ENCODE data around the gene CD46. TPM values are rescaled to one million over a fixed set of nuclear protein-coding genes. Genes with fewer than 3 reads are reported as not detected.
"Not testable (repeated sequence)": the region's sequence is repeated elsewhere in the genome, so short reads cannot be mapped to it uniquely, and the experiment has no call there.

Gene CD46
- total RNA-seq, 1 donor from 2014 or later: 64.5 TPM

GRCh38 chr1:207766569-207766968 is 14.7 kb downstream of the CD46 start:
- H3K36me3 ChIP-seq: peaks cover 33 to 52% of the 10 kb centered on the region in 2 donors
- intact Hi-C loops (cut with DNase I): no loop called here
- H3K4me1 ChIP-seq: no peaks in the 10 kb centered on the region
- no peak overlapping the region for H3K27ac ChIP-seq
- no peak overlapping the region for H3K4me3 ChIP-seq
- H3K27me3 ChIP-seq: no peaks in the 10 kb centered on the region
- H3K9me3 ChIP-seq: peaks cover 0 to 5% of the 10 kb centered on the region in 2 donors
- no peak for DNase-seq (ENCODE audit: low spot score in 2 of 2)
- TF ChIP-seq CTCF (IDR thresholded peaks at IDR 0.05): no peak

GRCh38 chr1:207770514-207770913 is 18.7 kb downstream of the CD46 start:
- Histone ChIP-seq H3K36me3 (peaks cover 7 to 44% of the 10 kb centered on the region in 2 donors), H3K9me3 (peaks cover 0 to 10% of the 10 kb centered on the region in 2 donors)
- H3K4me3 ChIP-seq; intact Hi-C loops (cut with DNase I); H3K27ac ChIP-seq; DNase-seq (ENCODE audit: low spot score in 2 of 2); H3K4me1 ChIP-seq; H3K27me3 ChIP-seq: not testable (repeated sequence)

GRCh38 chr1:207776045-207776444 is 24.2 kb downstream of the CD46 start:
- H3K36me3 ChIP-seq: peaks cover 5 to 48% of the 10 kb centered on the region in 2 donors

GRCh38 chr1:207777412-207777811 is 25.6 kb downstream of the CD46 start:
- intact Hi-C loops (cut with DNase I); H3K27ac ChIP-seq; H3K9me3 ChIP-seq; H3K27me3 ChIP-seq; H3K4me1 ChIP-seq; DNase-seq (ENCODE audit: low spot score in 2 of 2); H3K4me3 ChIP-seq: not testable (repeated sequence)
- peaks cover 5 to 40% of the 10 kb centered on the region in 2 donors for H3K36me3 ChIP-seq

More at GRCh38 chr1:207776045-207776444, 24.2 kb downstream of the CD46 start:
- H3K4me1 ChIP-seq; H3K27me3 ChIP-seq; H3K27ac ChIP-seq; H3K4me3 ChIP-seq; intact Hi-C loops (cut with DNase I); DNase-seq (ENCODE audit: low spot score in 2 of 2); H3K9me3 ChIP-seq: not testable (repeated sequence)

GRCh38 chr1:207779008-207779407 is 27.2 kb downstream of the CD46 start:
- DNase-seq (ENCODE audit: low spot score in 2 of 2): no peak
- Histone ChIP-seq H3K27ac (no peak overlapping the region), H3K27me3 (no peaks in the 10 kb centered on the region), H3K4me3 (no peak overlapping the region), H3K36me3 (peaks cover 5 to 45% of the 10 kb centered on the region in 2 donors), H3K4me1 (peaks cover 0 to 3% of the 10 kb centered on the region in 2 donors), H3K9me3 (no peaks in the 10 kb centered on the region)
- no peak for TF ChIP-seq CTCF (IDR thresholded peaks at IDR 0.05)
- intact Hi-C loops (cut with DNase I): no loop called here

- no peak overlapping the region for H3K27ac ChIP-seq
- no peaks in the 10 kb centered on the region for H3K27me3 ChIP-seq
- no peak for TF ChIP-seq CTCF (IDR thresholded peaks at IDR 0.05)
- no peak for DNase-seq (ENCODE audit: low spot score in 2 of 2)
- peaks cover 11 to 44% of the 10 kb centered on the region in 2 donors for H3K36me3 ChIP-seq
- H3K4me1 ChIP-seq: peaks cover 0 to 3% of the 10 kb centered on the region in 2 donors
- intact Hi-C loops (cut with DNase I): no loop called here
- H3K9me3 ChIP-seq: no peaks in the 10 kb centered on the region
- no peak overlapping the region for H3K4me3 ChIP-seq
Observed at GRCh38 chr1:207781312-207781711, 29.5 kb downstream of the CD46 start.

- TF ChIP-seq CTCF (IDR thresholded peaks at IDR 0.05): no peak
- intact Hi-C loops (cut with DNase I): no loop called here
- H3K36me3 ChIP-seq: peaks cover 15 to 35% of the 10 kb centered on the region in 2 donors
- H3K9me3 ChIP-seq: no peaks in the 10 kb centered on the region
- no peak for DNase-seq (ENCODE audit: low spot score in 2 of 2)
- H3K27me3 ChIP-seq: no peaks in the 10 kb centered on the region
- peaks cover 0 to 7% of the 10 kb centered on the region in 2 donors for H3K4me1 ChIP-seq
- no peak overlapping the region for H3K4me3 ChIP-seq
- no peak overlapping the region for H3K27ac ChIP-seq
Observed at GRCh38 chr1:207787776-207788175, 35.9 kb downstream of the CD46 start.

Measured in ascending aorta (tissue), 2 donors.